Mammary microvascular endothelial cell (primary cell): ENCODE data around the gene PLAAT5. TPM values are rescaled to one million over a fixed set of nuclear protein-coding genes. Genes with fewer than 3 reads are reported as not detected.

Experiments
- total RNA-seq: library from RNA; depleted of rRNA; stranded (reverse); fragments of >200 nt; gene quantifications from 2 replicates; pipeline ENCODE4 v1.2.3, GENCODE V29; 2015

Gene PLAAT5
- not detected in 2 replicates for total RNA-seq

DNA sequence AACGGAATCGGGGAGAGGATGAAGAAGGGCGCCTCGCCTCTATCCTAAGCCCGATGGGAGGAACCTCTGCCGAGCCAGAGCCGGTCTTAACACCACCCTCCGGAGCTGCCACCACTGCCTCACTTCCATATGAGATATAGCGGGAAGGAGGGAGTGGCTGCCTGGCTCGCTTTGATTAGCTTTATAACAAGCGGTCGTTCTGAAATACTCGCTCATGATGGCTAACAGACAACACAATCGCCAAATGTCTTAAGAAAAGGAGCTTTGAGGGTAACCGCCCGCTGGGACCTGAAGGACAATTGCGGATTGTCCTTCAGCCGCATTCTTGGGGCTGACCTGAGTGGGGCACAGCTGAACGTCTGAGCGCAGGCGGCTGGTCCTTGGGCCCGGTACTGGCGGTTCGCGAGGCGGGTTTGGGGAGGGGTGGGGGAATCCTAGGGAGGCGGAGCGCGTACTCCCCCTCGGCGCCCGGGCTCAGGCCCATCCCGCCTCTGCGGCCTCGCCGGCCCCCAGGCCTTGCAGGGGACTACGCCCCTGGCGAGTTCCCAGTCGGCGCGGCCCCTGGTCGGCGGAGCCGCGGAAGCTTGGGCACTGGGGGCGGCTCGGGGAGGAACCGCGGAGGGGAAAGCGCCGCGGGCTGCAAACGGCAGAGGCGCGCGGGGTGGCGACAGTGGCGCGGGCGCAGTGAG lies at the start of gene PLAAT5:
PLAAT5 (minus strand) TSS at position 617 of the 689 bp plus-strand sequence; CDS start at position 484, 133 bp downstream.

DNA sequence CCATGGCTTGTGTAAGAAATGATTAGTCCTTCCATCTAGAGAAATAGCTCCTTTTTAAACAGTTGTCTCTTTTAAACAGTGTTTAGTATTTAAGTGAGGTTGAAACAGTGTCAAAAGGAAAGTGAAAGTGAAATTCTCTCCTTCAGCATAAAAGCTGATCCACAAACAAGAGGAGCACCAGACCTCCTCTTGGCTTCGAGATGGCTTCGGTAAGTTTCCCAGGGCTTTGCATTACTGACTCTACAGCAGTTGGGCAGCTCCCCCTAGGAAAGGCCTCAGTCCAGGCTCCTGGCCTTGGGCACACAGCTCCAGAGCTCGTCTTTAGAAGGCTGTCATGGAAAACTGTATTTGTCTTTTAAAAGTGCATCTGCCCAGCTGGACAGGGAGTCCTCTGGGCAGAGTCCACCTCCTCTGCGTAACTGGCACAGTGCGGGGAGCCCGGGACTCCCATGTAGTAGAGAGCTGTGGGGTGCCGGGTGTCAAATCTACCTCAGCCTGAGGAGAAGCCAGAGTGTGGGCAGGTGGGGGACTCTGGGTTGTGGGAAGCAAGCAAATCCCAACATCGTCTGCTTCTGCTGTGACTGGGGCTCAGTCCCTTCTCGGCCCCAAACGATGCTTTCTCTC lies 45.8 kb upstream of the PLAAT5 start, which contains the start of gene PLAAT4:
PLAAT4 (plus strand) TSS at position 140 of the 624 bp plus-strand sequence; CDS start at position 201, 61 bp downstream.

DNA sequence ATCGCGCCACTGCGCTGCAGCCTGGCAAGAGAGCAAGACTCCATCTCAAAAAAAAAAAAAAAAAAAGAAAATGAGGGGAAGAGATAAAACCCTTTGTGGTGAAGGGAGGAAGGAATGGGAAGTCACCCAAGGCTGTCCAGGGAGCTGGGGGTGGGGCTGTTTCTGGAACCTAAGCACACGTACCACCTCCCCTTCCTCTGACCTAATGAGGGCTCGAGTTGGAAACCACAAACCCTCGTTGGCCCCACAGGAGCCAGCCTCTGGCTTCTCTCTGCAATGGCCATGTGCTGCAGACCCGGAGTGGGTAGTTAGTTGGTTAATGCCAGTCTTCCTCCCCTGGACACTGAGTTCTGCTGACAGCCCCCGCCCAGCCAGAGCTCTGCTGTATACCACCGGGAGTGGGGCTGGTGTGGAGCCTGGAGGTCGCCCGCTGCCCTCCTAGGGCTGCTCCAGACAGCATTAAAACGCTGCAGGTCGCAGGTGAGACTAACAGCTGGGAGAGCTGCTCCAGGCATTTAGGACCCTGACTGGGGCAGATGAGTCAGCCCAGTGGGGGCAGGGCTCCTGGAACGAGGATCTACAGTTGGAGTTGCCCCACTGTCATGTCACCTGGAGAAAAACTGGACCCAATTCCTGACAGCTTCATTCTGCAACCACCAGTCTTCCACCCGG lies 15.0 kb upstream of the PLAAT5 start, which contains the start of gene LGALS12:
LGALS12 (plus strand) TSS at position 228 of the 672 bp plus-strand sequence; CDS start at position 603, 375 bp downstream.

Other genes with a start within 250 kb of the PLAAT5 start
- not detected in 2 replicates for gene SLC22A25, start 247.6 kb downstream of the PLAAT5 start, total RNA-seq
- gene SLC22A9, start 121.4 kb downstream of the PLAAT5 start, total RNA-seq = not detected in 2 replicates
- gene LGALS12, start 14.9 kb upstream of the PLAAT5 start, total RNA-seq = not detected in 2 replicates
- gene PLAAT4, start 45.6 kb upstream of the PLAAT5 start, total RNA-seq = 12.7 and 14.7 TPM in 2 replicates
- not detected in 2 replicates for gene PLAAT2, start 72.2 kb upstream of the PLAAT5 start, total RNA-seq
- gene PLAAT3, start 123.3 kb upstream of the PLAAT5 start, total RNA-seq = 67.5 and 68.5 TPM in 2 replicates
- gene ATL3, start 180.2 kb upstream of the PLAAT5 start, total RNA-seq = 72.2 and 76.1 TPM in 2 replicates
- 86.8 and 96.6 TPM in 2 replicates for gene RTN3, start 190.3 kb upstream of the PLAAT5 start, total RNA-seq